Regular cardiac myocyte (primary cell): ENCODE measurements around the gene JAKMIP2. TPM values are rescaled to one million over a fixed set of nuclear protein-coding genes. Genes with fewer than 3 reads are reported as not detected.

ENCODE experiments used
- total RNA-seq: library from RNA; depleted of rRNA; stranded (reverse); fragments of >200 nt; gene quantifications from 2 replicates; pipeline ENCODE4 v1.2.3, GENCODE V29; 2014

JAKMIP2 gene
- total RNA-seq: under 0.01 TPM in 2 replicates

GRCh38 chr5:147782110-147783028 is at the start of gene JAKMIP2:
TSS of gene JAKMIP2 (minus strand) at chr5:147782728. CDS start at chr5:147671806, 110,922 bp downstream.

GRCh38 chr5:147831465-147831864 is 48.9 kb upstream of the JAKMIP2 start, which contains the start of gene SPINK1:
TSS of gene SPINK1 (minus strand) at chr5:147831671. CDS start at chr5:147831577, 94 bp downstream.

Other genes with a start within 250 kb of the JAKMIP2 start
- gene SPINK1, start 48.9 kb upstream of the JAKMIP2 start, total RNA-seq: 0.56 TPM in 1 of 2 replicates, not detected in the other
- gene SCGB3A2, start 96.0 kb upstream of the JAKMIP2 start, total RNA-seq: 0.85 TPM in 1 of 2 replicates, not detected in the other
- 5.9 and 25.1 TPM in 2 replicates for gene C5orf46, start 123.8 kb upstream of the JAKMIP2 start, total RNA-seq